ENCODE data around the gene LRRK1.

The LRRK1 gene

DNA sequence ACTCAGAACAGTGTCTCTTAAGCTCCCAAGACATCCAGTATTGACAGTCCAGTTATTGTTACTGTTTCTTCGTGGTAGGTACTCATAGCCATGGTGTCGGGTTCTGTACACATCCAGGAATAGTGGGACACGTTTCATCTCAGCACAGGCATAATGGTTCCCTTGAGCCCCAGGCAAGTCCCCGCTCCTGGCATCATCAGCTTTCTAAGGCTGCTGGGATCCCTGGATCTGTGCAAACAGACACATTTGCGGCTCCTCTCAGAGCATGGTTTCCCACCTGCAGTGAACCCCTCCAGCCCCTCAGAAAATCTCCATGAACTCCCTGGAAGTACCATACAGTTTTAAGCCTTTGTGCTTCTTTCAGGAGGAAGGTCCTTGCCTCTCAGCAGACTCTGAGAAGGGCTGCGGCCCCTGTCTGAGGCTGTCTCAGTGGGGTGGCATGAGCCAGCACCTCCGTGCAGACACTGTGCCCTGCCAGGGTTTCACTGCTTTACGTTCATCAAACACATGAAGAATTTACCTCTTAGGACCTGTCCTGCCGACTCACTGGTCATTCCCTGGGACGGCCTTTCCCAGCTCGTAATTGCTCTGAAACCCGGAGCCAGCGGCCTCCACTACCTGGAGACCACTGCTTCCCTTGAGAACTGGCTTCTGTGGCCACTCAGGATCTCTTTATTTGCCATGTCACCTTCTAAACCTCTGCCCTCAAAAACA is 124.9 kb downstream of the LRRK1 start:
- no peaks in the 10 kb centered on the region for H3K27me3 ChIP-seq (ENCODE audit: control insufficient read depth, insufficient read depth, low read length)
- no peak overlapping the region for H3K9ac ChIP-seq (ENCODE audit: low read length)
- H3K36me3 ChIP-seq (ENCODE audit: control insufficient read depth, insufficient read depth, low read length): no peaks in the 10 kb centered on the region
- no peaks in the 10 kb centered on the region for H3K4me1 ChIP-seq (ENCODE audit: control insufficient read depth, insufficient read depth, low read length)
- no peaks in the 10 kb centered on the region for H3K9me3 ChIP-seq (ENCODE audit: control insufficient read depth, low read length)
- H3K4me3 ChIP-seq (ENCODE audit: low read length): no peak overlapping the region

DNA sequence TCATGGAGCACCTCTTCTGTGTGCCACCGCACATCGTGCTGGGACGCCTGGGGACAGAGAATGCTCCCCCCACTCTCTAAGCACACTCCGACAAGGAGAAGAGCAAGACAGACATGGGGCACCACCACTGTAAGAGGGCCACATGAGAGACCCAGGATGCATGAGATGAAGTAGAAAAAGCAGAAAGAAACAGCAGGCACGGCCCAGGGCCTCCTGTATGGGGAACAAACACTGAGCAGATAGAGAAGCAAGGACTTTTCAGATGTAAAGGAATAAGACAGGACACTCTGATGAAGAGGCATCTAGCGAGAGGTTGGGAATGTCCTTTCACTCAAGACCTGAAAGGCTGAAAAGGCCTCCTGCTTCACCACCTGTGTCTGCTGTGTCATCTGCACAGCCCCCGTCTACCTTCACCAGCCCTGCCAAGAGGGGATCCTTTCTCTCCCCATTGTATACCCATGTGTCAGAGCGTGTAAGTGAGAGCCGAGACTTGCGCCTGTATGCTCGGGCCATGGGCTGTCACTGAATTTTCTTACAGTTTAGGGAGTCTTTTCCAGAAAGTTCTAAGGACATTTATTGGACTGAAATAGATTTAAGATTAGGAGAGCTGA is 125.6 kb downstream of the LRRK1 start:
- no peak overlapping the region for H3K4me3 ChIP-seq (ENCODE audit: low read length)
- no peaks in the 10 kb centered on the region for H3K27me3 ChIP-seq (ENCODE audit: control insufficient read depth, insufficient read depth, low read length)
- H3K4me1 ChIP-seq (ENCODE audit: control insufficient read depth, insufficient read depth, low read length): no peaks in the 10 kb centered on the region
- H3K9me3 ChIP-seq (ENCODE audit: control insufficient read depth, low read length): no peaks in the 10 kb centered on the region
- H3K36me3 ChIP-seq (ENCODE audit: control insufficient read depth, insufficient read depth, low read length): no peaks in the 10 kb centered on the region
- no peak overlapping the region for H3K9ac ChIP-seq (ENCODE audit: low read length)

DNA sequence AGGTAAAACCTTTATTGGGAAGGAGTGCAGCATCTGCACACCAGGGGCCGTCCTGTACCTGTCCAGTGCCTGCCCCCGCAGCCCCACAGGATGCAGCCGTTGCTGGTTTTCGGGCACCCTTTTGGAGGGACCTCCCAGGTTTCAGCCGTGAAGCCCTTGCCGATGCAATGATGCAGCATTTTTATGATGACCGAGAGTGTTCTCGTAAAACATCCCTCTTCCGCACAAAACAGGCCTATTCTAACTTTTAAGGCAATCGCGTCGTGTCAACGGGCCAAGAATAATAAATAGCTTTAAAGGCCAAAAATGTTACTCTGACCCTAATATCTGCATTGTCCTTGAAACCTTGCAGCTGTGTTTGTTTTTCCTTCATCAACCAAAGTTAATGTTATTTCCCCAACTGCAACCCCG is 126.1 kb downstream of the LRRK1 start:
- Histone ChIP-seq H3K9me3 (ENCODE audit: control insufficient read depth, low read length) (no peaks in the 10 kb centered on the region), H3K9ac (ENCODE audit: low read length) (no peak overlapping the region), H3K4me1 (ENCODE audit: control insufficient read depth, insufficient read depth, low read length) (no peaks in the 10 kb centered on the region), H3K27me3 (ENCODE audit: control insufficient read depth, insufficient read depth, low read length) (no peaks in the 10 kb centered on the region), H3K4me3 (ENCODE audit: low read length) (no peak overlapping the region), H3K36me3 (ENCODE audit: control insufficient read depth, insufficient read depth, low read length) (no peaks in the 10 kb centered on the region)

DNA sequence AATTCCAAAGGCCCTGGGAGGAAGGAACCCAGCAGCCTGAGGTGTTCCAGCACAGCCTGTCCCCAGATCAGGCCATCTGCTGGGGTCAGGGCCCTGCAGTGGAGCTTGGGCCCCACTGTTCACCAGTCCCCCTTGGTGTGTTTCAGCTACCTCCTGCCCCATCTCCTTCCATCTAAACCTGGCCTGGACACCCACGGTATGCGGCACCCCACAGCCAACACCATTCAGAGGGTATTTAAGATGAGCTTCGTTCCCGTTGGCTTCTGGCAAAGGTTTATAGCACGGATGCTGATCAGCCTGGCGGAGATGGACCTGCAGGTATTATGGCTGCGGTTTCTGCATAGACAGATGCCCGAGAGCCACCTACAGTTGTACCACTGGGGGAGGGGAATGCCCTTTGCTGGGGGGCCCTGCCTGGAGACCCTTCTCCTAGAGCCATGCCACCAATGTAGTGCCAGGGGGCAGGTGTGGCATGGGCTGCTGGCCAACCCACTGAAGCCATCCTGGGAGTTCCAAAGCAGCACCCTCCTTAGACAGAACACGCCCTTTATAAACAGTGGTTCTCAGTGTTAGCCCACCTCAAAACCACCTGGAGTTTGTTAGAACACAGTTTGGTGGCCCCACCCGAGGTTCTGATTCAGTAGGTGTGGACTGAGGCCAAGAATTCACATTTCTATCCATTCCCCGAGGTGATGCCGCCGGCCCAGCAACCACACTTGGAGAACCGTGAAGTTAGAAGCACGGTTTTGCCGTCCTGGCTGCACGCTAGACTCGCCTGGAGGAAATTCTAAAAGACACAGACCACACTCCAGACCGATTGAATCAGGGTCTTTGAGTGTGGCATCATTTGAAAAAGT is 126.9 kb downstream of the LRRK1 start:
- Histone ChIP-seq H3K9ac (ENCODE audit: low read length) (no peak overlapping the region), H3K36me3 (ENCODE audit: control insufficient read depth, insufficient read depth, low read length) (no peaks in the 10 kb centered on the region), H3K9me3 (ENCODE audit: control insufficient read depth, low read length) (no peaks in the 10 kb centered on the region), H3K4me3 (ENCODE audit: low read length) (no peak overlapping the region), H3K4me1 (ENCODE audit: control insufficient read depth, insufficient read depth, low read length) (no peaks in the 10 kb centered on the region), H3K27me3 (ENCODE audit: control insufficient read depth, insufficient read depth, low read length) (no peaks in the 10 kb centered on the region)

DNA sequence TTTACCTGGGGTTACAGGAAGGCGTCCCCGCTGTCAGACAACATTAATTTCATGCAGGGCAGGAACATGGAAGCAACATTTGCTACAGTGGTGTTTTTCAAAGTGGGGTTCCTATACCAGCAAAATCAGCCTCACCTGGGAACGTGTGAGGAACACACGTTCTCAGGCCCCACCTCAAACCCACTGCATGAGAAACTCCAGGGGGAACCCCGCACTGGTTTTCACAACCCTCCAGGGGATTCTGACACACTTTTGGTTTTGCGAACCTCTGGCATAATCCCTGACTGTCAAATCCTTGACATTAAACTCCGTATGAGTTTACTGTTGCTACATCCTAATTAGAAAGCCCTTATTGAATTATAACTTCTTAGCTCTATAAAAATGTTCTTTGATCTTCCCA is 127.7 kb downstream of the LRRK1 start:
- Histone ChIP-seq H3K9ac (ENCODE audit: low read length) (no peak overlapping the region), H3K36me3 (ENCODE audit: control insufficient read depth, insufficient read depth, low read length) (no peaks in the 10 kb centered on the region), H3K4me1 (ENCODE audit: control insufficient read depth, insufficient read depth, low read length) (no peaks in the 10 kb centered on the region), H3K9me3 (ENCODE audit: control insufficient read depth, low read length) (no peaks in the 10 kb centered on the region), H3K4me3 (ENCODE audit: low read length) (no peak overlapping the region), H3K27me3 (ENCODE audit: control insufficient read depth, insufficient read depth, low read length) (no peaks in the 10 kb centered on the region)

DNA sequence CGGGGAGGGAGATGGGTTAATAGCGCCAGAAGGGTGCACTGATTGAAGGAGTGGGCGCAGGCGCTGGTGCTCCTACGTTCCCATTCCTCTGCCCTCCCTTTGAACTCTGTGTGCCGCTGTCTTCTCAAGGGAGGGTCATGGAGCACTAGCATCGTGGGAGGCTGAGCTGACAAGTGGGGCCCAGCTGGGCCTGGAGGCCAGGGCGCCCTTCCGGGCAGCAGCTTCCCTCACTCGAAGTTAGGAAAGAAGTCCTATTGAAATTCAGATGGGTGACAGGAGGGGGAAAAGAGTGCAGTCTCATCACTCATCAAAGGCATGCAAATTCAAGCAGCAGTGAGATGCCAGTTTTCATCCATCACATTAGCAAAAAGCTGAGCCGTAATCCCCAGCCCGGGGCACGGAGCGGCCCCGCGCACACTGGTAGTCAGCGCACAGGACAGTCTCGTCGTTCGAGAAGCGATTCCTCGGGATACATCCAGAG is 128.2 kb downstream of the LRRK1 start:
- H3K27me3 ChIP-seq (ENCODE audit: control insufficient read depth, insufficient read depth, low read length): no peaks in the 10 kb centered on the region
- no peak overlapping the region for H3K4me3 ChIP-seq (ENCODE audit: low read length)
- no peaks in the 10 kb centered on the region for H3K4me1 ChIP-seq (ENCODE audit: control insufficient read depth, insufficient read depth, low read length)
- peaks cover 2% of the 10 kb centered on the region for H3K36me3 ChIP-seq (ENCODE audit: control insufficient read depth, insufficient read depth, low read length)
- no peak overlapping the region for H3K9ac ChIP-seq (ENCODE audit: low read length)
- no peaks in the 10 kb centered on the region for H3K9me3 ChIP-seq (ENCODE audit: control insufficient read depth, low read length)

DNA sequence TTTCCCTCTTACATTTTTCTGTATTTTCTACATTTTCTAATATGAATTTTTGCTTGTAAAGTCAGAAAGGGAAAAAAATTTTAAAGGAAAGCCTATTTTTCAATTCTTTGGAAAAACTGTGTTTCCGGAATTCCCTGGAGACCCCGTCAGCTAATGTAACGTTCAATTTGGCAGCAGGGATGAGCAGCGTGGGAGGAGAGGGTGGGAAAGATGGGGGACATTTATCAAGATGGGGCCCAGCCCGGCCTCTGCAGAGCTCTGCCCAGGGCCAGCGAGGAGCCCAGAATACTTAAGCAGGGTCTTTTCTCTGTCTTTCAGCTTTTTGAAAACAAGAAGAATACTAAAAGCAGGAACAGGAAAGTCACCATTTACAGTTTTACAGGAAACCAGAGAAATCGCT is 129.0 kb downstream of the LRRK1 start:
- H3K4me3 ChIP-seq (ENCODE audit: low read length): no peak overlapping the region
- peaks cover 2% of the 10 kb centered on the region for H3K36me3 ChIP-seq (ENCODE audit: control insufficient read depth, insufficient read depth, low read length)
- H3K9me3 ChIP-seq (ENCODE audit: control insufficient read depth, low read length): no peaks in the 10 kb centered on the region
- no peaks in the 10 kb centered on the region for H3K4me1 ChIP-seq (ENCODE audit: control insufficient read depth, insufficient read depth, low read length)
- H3K27me3 ChIP-seq (ENCODE audit: control insufficient read depth, insufficient read depth, low read length): no peaks in the 10 kb centered on the region
- H3K9ac ChIP-seq (ENCODE audit: low read length): no peak overlapping the region

DNA sequence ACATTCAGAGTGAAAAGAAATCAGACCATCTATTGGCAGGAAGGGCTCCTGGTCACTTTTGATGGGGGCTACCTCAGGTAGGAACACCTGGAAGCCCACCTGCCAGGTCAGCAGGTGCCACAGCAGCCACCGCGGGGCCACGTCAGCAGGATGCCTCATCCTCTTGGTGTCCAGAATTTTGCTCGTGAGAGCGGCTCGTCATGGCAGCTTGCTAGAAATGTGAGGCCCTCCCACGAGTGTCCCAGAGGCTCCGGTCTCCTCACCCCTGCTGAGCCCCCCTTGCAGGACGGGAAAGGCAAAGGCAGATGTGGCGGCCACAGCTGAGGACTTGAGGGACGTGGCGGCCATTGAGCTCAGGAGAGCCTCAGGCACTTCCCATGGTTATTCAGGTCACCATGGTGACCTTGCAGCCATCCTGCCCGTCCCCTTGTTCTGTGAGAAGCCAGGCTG is 129.4 kb downstream of the LRRK1 start:
- Histone ChIP-seq H3K9ac (ENCODE audit: low read length) (no peak overlapping the region), H3K4me3 (ENCODE audit: low read length) (no peak overlapping the region), H3K36me3 (ENCODE audit: control insufficient read depth, insufficient read depth, low read length) (peaks cover 2% of the 10 kb centered on the region), H3K4me1 (ENCODE audit: control insufficient read depth, insufficient read depth, low read length) (no peaks in the 10 kb centered on the region), H3K9me3 (ENCODE audit: control insufficient read depth, low read length) (no peaks in the 10 kb centered on the region), H3K27me3 (ENCODE audit: control insufficient read depth, insufficient read depth, low read length) (no peaks in the 10 kb centered on the region)

DNA sequence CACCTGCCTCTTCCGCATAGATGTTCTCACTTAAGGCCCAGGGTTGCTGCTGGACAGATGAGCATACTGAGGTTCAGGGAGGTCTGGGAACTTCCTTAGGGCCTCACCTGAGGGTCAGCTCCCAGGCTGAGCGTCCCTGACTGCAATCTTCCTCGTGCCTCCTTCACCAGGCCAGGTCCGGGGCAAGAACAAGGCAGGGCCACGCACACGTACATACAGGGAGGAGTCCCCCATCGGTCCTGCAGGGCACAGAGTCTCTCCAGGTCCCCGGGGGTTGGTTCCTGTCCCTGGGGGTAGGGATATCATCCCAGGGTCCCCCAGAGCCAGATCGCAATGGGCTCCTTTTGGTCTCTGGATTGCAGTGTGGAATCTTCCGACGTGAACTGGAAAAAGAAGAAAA is 130.1 kb downstream of the LRRK1 start:
- Histone ChIP-seq H3K4me3 (ENCODE audit: low read length) (no peak overlapping the region), H3K27me3 (ENCODE audit: control insufficient read depth, insufficient read depth, low read length) (no peaks in the 10 kb centered on the region), H3K36me3 (ENCODE audit: control insufficient read depth, insufficient read depth, low read length) (peaks cover 2% of the 10 kb centered on the region), H3K4me1 (ENCODE audit: control insufficient read depth, insufficient read depth, low read length) (no peaks in the 10 kb centered on the region), H3K9ac (ENCODE audit: low read length) (no peak overlapping the region), H3K9me3 (ENCODE audit: control insufficient read depth, low read length) (no peaks in the 10 kb centered on the region)

DNA sequence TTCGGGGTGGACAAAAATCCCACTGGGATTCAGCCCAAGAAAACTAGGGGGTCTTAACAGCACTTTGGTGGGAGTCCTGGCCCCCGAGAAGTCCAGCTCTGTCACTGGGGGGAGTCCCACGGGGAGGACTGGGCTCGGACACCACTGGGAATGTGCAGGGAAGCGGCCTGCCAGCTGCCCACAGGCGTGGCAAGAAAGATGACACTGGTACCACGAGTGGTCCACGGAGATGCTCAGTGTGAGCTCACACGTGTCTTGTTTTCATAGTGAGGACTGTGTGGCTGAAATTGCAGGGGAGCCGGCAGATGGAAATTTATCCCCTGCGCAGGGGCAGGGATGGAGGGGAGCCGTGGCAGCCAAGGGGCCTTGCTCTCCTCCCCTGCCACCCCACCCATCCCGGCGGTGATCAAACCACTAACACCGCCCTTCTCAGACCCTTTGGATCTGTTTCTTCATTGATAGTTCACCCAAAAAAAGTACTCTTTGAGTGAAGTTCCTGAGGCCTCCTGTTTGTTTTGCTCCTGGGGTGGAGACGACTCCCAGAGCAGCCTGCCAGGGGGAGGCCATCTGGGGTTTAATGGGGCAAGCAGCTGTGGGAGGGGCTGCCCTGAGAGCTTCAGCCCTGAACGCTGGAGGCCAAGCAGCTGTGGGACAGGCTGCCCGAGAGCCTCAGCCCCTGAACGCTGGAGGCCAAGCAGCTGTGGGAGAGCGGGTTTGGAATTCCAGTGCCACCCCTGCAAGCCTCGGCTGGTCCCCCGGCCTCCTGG is 130.9 kb downstream of the LRRK1 start:
- peaks cover 2% of the 10 kb centered on the region for H3K36me3 ChIP-seq (ENCODE audit: control insufficient read depth, insufficient read depth, low read length)

DNA sequence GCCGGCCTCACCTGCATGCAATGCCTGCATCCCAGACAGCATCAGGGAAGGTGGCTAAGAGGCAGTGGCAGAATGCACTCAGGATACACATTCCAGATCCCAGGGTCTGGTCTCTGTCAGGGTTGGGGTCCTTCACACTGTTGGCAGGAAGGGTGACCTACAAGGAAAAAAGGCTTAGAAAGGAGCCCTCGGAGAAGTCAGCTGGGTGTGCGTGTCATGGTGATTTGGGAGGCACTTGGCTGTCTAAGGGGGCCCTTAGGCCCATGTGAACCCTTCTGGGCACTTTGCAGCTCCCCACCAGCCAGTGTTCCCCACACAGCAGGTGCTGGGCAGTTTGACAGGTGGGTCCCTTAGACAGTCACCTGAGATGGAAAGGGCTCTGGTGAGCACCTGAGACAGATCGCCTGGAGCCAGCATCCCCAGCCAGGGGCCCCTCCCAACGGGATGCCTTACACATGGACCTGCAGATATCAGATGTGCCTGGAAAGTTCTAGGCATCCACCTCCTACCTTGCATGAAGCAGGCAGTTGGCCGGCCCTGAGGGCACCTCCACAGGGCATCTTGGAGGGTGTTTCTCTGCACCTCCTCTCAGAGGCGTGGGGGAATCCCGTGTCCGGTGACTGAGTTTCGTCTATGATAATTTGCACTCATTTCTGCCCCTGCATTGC is 131.6 kb downstream of the LRRK1 start:
- Histone ChIP-seq H3K4me1 (ENCODE audit: control insufficient read depth, insufficient read depth, low read length) (no peaks in the 10 kb centered on the region), H3K4me3 (ENCODE audit: low read length) (no peak overlapping the region), H3K9me3 (ENCODE audit: control insufficient read depth, low read length) (no peaks in the 10 kb centered on the region), H3K27me3 (ENCODE audit: control insufficient read depth, insufficient read depth, low read length) (no peaks in the 10 kb centered on the region), H3K36me3 (ENCODE audit: control insufficient read depth, insufficient read depth, low read length) (peaks cover 2% of the 10 kb centered on the region), H3K9ac (ENCODE audit: low read length) (no peak overlapping the region)

More for the DNA sequence above, 130.9 kb downstream of the LRRK1 start:
- no peaks in the 10 kb centered on the region for H3K9me3 ChIP-seq (ENCODE audit: control insufficient read depth, low read length)
- no peak overlapping the region for H3K9ac ChIP-seq (ENCODE audit: low read length)
- H3K4me1 ChIP-seq (ENCODE audit: control insufficient read depth, insufficient read depth, low read length): no peaks in the 10 kb centered on the region
- no peaks in the 10 kb centered on the region for H3K27me3 ChIP-seq (ENCODE audit: control insufficient read depth, insufficient read depth, low read length)
- H3K4me3 ChIP-seq (ENCODE audit: low read length): no peak overlapping the region
